Endothelial cell of umbilical vein (primary cell): ENCODE measurements around the gene SEMA3E.
"Not testable (repeated sequence)": the region's sequence is repeated elsewhere in the genome, so short reads cannot be mapped to it uniquely, and the experiment has no call there.

Experiments
- EZH2 ChIP-seq: IDR thresholded peaks from 2 replicates; pipeline ENCODE4 v1.6.1; 2012; ENCODE audit warnings: borderline replicate concordance, low read depth, mild to moderate bottlenecking, moderate library complexity, low read length, inconsistent platforms; ENCODE audit not compliant: severe bottlenecking
- FOS ChIP-seq: IDR thresholded peaks from 2 replicates; pipeline ENCODE4 v1.6.1; 2011; ENCODE audit warnings: mild to moderate bottlenecking, low read length, moderate library complexity, borderline replicate concordance; ENCODE audit not compliant: insufficient read depth
- GATA2 ChIP-seq: IDR thresholded peaks from 2 replicates; pipeline ENCODE4 v1.7.0; 2011; ENCODE audit warnings: low read depth, mild to moderate bottlenecking, moderate library complexity, mixed read lengths, low read length; ENCODE audit not compliant: insufficient read length, insufficient read depth
- JUN ChIP-seq: IDR thresholded peaks from 2 replicates; pipeline ENCODE4 v1.6.1; 2011; ENCODE audit warnings: borderline replicate concordance, low read depth; ENCODE audit not compliant: insufficient read length, insufficient read depth
- MYC ChIP-seq: IDR thresholded peaks from one replicate; pipeline ENCODE4 v1.6.1; 2011; ENCODE audit warnings: mild to moderate bottlenecking, low read depth, low read length
- POLR2A ChIP-seq: IDR thresholded peaks from 2 replicates; pipeline ENCODE4 v1.6.1; 2012; ENCODE audit warnings: low read depth, mild to moderate bottlenecking, control low read depth, low read length
- POLR2AphosphoS5 ChIP-seq: IDR thresholded peaks from 2 replicates; pipeline ENCODE4 v1.6.1; 2012; ENCODE audit warnings: low read depth, mild to moderate bottlenecking, control low read depth, low read length, moderate library complexity; ENCODE audit not compliant: insufficient read depth
- TF ChIP-seq, protein P1 (sequence below): IDR thresholded peaks from 2 replicates; pipeline ENCODE4 v1.6.1; 2011; ENCODE audit not compliant: insufficient read depth, insufficient read length
- TF ChIP-seq, protein P2 (sequence below), 2 donors: IDR thresholded peaks; 1 replicate in 1 of 2; 2 replicates in 1 of 2; pipeline ENCODE4 v1.5.1; 2011; ENCODE audit warnings: low read length in 2 of 2, mild to moderate bottlenecking in 2 of 2, moderate library complexity in 2 of 2, control low read depth in 1 of 2, inconsistent platforms in 1 of 2, low read depth in 1 of 2; ENCODE audit not compliant: insufficient read depth in 1 of 2; ENCODE audit errors: extremely low read depth in 1 of 2

- TF ChIP-seq, protein P1, sequence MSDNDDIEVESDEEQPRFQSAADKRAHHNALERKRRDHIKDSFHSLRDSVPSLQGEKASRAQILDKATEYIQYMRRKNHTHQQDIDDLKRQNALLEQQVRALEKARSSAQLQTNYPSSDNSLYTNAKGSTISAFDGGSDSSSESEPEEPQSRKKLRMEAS, result not testable (repeated sequence)
- TF ChIP-seq, protein P2, sequence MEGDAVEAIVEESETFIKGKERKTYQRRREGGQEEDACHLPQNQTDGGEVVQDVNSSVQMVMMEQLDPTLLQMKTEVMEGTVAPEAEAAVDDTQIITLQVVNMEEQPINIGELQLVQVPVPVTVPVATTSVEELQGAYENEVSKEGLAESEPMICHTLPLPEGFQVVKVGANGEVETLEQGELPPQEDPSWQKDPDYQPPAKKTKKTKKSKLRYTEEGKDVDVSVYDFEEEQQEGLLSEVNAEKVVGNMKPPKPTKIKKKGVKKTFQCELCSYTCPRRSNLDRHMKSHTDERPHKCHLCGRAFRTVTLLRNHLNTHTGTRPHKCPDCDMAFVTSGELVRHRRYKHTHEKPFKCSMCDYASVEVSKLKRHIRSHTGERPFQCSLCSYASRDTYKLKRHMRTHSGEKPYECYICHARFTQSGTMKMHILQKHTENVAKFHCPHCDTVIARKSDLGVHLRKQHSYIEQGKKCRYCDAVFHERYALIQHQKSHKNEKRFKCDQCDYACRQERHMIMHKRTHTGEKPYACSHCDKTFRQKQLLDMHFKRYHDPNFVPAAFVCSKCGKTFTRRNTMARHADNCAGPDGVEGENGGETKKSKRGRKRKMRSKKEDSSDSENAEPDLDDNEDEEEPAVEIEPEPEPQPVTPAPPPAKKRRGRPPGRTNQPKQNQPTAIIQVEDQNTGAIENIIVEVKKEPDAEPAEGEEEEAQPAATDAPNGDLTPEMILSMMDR (IDR thresholded peaks at IDR 0.05; ENCODE audit: extremely low read depth in 1 of 2, insufficient read depth in 1 of 2, low read depth in 1 of 2, low read length in 2 of 2), result not testable (repeated sequence)
- TF ChIP-seq POLR2A, POLR2AphosphoS5, EZH2, JUN, FOS, MYC, GATA2: not testable (repeated sequence)
These were observed 188.8 kb downstream of the SEMA3E start for GRCh38 chr7:83459930-83460653.
